T-helper 22 cell (primary cell): ENCODE measurements around the gene GRIN2D.

Source experiments
- DNase-seq: peaks from one replicate; pipeline ENCODE4 v3.0.0-alpha.2; 2020; ENCODE audit warnings: low read depth

Gene GRIN2D

GRCh38 chr19:48398102-48398374, 4.6 kb downstream of the GRIN2D start:
- no peak for DNase-seq

DNA sequence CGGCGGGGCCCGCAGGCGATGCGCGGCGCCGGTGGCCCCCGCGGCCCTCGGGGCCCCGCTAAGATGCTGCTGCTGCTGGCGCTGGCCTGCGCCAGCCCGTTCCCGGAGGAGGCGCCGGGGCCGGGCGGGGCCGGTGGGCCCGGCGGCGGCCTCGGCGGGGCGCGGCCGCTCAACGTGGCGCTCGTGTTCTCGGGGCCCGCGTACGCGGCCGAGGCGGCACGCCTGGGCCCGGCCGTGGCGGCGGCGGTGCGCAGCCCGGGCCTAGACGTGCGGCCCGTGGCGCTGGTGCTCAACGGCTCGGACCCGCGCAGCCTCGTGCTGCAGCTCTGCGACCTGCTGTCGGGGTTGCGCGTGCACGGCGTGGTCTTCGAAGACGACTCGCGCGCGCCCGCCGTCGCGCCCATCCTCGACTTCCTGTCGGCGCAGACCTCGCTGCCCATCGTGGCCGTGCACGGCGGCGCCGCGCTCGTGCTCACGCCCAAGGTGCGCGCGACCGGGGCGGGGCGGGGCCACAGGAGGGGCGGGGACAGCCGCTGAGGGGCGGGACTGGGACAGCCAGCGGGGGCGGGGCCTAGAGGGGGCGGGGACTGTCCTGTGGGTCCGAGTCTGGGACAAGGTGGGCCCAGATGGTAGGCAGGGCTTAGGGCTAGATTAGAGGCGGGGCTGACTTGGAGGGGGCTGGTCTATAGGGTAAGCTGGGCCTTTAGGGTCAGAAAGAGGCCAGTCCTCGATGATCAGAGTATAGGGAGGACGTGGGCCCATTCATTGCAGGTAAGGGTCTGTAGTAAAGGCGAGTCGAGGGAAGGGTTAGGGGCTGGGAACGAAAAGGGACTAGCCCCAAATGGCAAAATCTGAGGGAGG, 5.1 kb downstream of the GRIN2D start:
- DNase-seq, result peak; percentile 68

DNA sequence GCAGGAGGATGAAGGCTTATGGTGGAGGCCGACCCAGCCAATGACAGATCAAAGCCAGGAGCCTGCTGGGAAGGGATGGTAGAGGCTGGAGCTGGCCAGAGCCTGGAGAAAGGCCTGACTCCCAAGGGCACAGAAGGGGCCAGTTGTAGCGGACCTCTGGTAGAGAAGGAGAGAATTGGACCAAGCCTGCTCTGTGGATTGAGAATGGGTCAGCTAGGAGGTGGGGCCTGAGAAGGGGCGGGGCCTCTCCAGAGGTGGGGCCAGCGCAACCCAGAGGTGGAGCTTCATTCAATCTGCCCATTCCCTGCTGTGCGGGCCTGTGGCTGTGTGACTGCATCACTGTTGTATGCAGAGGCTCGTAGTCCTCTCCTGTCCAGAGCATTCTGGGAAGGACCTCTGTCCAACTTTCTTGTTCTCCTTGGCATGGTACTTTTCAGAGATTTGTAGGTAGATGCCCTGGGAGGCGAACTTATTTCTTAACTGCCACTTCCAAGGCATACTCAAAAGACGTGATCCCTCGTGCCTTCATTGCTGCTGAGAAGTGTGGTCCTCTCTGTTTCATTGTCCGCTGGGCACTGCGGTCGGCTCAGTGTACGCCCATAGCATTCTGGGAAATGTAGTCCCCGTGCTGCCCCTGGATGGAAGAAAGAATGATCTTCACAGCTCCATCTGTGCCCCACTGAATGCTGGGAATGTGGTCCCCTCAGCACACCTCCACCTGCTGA, 6.7 kb downstream of the GRIN2D start:
- DNase-seq, result no peak

- DNase-seq, result no peak
Measured at GRCh38 chr19:48401287-48401686, 7.8 kb downstream of the GRIN2D start.

DNA sequence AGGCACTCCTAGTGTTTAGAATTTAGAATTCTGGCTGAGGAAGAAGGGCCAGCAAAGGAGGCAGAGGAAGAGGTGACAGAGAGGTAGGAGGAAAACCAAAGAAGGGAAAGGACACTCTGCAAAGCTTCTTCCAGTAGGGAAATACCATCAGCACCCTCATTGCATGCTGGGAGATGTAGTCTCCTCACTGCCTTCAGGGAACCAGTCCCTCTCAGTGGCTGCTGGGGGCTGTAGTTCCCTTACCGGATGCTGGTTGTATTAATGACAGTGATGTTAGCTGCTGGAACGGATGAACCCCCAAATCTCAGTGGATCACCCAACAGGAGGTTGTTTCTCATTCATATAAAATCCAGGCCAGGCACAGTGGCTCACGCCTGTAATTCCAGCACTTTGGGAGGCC, 10.1 kb downstream of the GRIN2D start:
- no peak for DNase-seq

GRCh38 chr19:48405010-48405659, 11.7 kb downstream of the GRIN2D start:
- no peak for DNase-seq

- no peak for DNase-seq
Measured at GRCh38 chr19:48405850-48406249, 12.4 kb downstream of the GRIN2D start.

- DNase-seq, result no peak
Measured at GRCh38 chr19:48413879-48414587, 20.6 kb downstream of the GRIN2D start.

DNA sequence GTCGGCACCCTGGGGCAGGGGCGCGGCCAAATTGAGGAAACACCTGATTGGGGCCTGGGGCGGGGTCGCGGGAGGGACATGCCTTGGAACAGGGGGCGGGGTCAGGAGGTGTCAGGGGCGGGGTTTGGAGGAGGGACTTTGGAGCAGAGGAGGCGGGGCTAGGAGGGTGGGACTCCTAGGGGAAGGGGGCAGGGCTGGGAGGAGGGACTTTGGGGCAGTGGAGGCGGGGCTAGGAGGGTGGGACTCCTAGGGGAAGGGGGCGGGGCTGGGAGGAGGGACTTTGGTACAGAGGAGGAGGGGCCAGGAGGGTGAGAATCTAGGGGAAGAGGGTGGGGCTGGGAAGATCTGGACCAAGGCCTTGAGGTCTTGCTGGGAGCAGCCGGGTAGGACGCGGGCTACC, 21.9 kb downstream of the GRIN2D start:
- peak; percentile 61 for DNase-seq

DNA sequence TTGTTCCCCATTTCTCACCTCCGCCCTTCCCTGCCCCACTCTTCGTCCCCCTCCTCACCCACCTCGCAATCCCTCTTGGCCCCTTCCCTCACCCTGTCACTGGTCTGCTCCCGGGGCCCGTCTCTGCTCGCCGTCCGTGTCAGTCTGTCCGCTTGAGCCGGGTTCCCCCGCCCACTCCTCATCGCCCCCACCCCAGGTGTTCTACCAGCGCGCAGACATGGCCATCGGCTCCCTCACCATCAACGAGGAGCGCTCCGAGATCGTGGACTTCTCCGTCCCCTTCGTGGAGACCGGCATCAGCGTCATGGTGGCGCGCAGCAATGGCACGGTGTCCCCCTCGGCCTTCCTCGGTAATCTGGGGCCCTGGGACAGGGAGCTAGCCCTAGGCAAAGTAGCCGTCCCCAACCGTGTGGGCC, 22.3 kb downstream of the GRIN2D start:
- DNase-seq, result no peak

GRCh38 chr19:48417421-48417820, 24.0 kb downstream of the GRIN2D start:
- DNase-seq, result no peak

DNA sequence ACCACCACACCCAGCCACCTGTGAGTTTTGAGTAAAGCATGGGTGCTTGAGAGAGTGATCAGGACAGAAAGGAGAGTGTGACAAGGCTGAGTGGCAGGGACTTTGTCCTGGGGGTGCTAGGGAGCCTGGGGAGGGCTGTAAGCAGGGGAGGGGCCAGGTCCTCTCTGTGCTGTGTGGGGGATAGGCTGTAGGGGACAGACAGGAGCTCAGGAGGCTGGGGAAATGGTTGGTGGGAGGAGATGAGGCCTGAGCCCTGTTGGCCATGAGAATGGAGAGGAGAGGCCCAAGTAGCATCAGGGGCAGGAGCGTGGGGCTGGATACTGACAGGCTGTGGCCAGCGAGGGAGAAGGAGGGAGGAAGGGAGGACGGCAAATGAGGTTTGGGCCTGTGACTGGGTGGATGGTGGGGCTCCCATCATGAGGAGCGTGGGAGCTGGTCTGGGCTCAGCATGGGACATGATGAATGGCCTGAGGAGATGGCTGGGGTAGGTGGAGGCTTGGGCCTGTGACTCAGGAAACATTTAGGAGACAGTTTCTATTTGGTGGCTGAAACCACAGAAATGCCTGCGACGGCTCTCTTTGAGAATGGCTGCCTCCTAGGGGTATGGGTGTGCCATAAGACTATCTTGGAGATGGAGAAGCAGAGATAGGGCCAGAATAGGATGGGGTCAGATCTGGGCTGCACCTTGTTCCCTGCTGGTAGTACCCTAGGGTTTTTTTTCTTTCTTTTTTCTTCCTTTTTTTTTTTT, 25.0 kb downstream of the GRIN2D start:
- DNase-seq, result no peak

- DNase-seq, result peak; percentile 61
Measured at GRCh38 chr19:48419158-48419920, 25.9 kb downstream of the GRIN2D start.

DNA sequence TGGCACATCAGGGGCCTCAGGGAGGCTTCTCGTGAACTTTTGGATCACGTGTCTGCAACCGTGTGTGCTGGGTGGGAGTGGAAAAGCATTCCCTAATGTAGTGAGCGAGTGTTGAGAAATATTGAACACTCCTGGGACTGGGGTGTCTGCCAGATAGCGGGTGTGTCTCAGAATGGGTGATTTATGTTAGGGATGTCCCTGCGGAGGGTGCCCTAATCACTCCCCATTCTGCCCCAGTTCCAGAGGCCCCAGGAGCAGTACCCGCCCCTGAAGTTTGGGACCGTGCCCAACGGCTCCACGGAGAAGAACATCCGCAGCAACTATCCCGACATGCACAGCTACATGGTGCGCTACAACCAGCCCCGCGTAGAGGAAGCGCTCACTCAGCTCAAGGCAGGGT, 28.1 kb downstream of the GRIN2D start:
- DNase-seq, result no peak

DNA sequence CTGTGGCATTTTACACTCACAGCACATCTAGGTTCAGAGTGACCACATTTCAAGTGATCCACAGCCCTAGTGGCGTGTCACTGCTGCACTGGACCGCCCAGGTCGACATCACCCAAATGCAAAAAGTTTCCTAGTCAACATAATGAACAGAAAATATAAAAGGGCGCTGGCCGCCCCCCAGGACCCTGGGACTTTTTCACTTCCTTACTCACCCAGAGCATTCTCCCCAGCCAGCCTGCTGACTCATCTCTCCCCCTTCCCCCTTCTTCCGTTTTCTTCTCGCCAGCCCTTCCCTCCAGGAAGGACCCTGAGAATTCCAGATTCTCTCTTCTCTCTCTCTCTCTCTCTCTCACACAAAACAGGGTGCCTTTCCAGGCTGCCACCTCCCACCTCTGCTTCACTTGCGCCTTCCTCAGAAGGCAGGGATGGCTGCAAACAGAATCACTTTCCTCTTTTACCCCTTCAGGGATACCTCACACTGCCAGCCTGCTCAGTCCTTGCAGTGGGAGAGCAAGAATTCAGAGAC, 31.3 kb downstream of the GRIN2D start:
- DNase-seq, result no peak

DNA sequence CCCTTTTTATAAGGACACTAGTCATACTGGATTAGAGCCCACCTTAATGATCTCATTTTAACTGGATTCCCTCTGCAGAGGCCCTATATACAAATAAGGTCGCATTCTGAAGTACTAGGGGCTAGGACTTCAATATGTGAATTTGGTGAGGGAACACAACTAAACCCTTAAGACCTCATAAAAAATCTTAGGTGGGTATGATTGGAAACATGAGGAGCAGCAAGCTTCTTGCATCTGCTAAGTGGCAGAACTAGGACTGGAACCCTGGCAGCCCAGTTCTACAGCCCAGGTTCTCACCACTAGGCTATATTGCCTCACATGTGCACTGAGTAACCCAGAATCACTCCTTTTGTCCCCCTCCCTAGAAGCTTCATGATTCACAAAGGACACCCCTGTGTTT, 35.2 kb downstream of the GRIN2D start:
- DNase-seq, result no peak

GRCh38 chr19:48433337-48433736, 39.9 kb downstream of the GRIN2D start:
- DNase-seq, result no peak

GRCh38 chr19:48436586-48436985, 43.1 kb downstream of the GRIN2D start:
- no peak for DNase-seq

GRCh38 chr19:48441360-48442050, 48.0 kb downstream of the GRIN2D start:
- DNase-seq, result no peak
